Measurements from ENCODE around the gene CENPM.

Gene CENPM, protein sequence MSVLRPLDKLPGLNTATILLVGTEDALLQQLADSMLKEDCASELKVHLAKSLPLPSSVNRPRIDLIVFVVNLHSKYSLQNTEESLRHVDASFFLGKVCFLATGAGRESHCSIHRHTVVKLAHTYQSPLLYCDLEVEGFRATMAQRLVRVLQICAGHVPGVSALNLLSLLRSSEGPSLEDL

DNA sequence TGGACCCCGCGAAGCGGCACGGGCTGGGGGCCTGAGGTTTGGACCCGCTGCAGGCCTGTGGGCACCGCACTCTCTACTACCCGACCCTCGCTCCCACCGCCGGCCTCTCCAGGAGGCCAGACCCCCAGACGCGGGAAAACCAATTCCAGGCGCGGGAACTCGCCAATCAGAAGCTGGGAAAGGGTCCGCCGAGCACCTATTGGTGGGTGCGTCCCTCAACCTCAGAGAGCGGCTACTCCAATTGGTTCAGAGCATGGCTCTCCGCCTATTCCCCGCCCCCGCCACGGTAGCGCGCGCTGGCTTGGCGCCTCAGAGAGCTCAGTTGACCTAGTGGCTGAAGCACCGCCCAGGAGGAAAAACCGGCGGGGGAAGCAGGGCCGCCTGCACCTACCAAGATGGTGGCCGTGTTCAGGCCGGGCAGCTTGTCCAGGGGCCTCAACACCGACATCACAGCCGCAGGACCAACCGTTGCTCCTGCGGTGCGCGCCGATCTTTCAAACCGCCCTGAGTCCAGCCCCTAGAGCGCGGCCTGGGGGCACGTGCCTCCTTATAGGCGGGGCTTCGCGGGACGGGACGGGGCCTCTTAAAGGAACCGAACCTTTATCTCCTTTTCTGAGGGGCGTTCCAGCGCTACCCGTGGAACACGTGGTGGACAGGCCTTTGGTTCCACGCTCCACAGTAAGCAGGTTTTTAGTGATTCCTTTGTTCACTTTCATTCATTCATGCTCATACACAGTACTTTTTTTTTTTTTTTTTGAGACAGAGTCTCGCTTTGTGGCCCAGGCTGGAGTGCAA, at the start of gene CENPM:
Gene CENPM, minus strand, starts transcription at position 524 of the 795 bp plus-strand sequence. Its CDS starts 76 bp downstream, at position 448.
- DNase-seq, result peak; percentile 81

DNA sequence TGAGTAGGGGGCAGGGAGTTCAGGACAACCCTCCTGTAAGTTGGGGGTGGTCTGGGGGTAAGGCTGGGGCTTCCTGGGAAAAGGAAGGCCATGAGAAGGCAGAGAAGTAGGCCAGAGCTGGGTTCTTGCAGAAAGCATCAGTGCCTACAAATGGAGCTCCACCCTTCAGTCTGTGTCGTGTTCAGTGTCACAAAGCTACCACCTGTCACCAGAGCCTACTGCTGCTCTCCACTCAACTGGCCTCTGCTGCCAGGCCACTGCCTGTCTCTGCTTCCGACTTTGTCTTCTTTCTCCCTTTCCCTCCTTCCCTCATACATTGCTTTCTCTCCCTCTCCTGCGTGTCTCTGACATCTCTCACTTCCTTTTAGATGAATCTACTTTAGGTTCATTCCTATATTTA, 48.3 kb upstream of the CENPM start:
- no peak for DNase-seq

DNA sequence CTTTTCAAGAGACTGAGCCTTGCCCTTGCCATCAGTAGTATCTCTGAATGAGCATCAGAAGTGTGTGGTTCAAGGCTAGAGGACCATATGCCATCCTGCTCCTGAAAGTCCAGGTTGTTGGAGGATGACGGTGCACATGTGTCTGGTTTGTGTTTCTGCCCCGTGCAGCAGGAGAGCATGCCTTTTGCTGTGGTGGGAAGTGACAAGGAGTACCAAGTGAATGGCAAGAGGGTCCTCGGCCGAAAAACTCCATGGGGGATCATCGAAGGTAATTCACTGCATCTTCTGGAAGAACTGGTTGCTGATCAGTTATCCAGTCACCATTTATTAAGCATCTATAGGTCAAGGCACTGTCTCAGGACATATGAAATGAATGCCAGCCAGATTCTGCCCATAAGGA, 45.5 kb upstream of the CENPM start:
- DNase-seq, result no peak

DNA sequence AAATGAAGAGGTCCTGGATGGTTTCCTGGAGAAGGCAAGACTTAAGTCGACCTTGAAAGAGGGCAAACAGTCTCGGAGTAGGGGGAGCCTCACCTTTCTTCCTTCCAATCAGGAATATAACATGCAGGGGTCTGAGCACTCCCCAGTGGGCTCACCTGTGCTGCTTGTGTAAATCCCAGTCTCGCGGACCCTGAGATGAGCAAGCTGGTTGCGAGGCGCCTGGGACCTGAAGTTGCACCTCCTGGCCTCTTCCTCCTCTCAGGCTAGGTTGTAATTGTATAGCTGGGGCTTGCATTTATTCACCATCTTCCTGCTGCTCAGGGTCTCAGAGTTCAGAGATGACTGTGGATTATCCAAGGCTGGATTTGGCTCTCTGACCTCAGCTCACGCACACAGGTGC, 44.2 kb upstream of the CENPM start:
- DNase-seq, result no peak

DNA sequence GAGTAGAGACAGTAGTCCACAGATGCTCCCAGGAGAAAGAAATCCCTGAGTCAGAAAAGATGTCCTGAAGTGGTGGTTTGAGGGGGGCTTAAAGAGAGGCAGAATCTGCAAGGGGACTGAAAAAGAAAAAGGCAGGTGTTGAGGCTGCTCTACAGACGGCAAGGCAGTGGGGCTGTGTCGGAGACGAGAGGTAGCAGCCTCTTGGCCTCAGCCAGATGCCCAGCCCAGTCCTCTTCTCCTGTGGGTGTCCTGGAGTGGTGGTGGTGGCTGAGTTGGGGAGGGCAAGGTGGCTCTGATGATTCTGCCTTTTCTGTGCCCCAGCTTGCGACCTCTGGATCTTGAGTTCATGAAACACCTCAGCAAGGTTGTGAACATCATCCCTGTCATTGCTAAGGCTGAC, 42.3 kb upstream of the CENPM start:
- DNase-seq, result no peak

DNA sequence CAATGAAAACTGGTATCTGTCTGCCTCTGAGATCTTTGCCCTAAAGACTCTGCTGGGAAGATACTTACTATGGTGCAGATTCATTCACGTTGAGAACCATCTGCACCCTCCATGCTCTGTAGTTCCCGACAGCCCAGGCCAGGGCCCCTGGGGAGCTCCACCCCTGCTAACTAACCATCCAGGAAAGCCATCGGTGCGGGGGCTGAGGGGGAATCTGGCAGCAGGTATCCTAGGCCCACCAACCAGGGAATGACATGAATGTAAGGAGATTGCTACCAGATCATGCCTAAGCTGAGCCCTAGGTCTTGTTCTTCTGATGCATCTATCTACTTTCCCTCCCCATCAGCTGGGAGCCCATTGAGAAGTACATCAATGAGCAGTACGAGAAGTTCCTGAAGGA, 40.3 kb upstream of the CENPM start:
- DNase-seq, result no peak

DNA sequence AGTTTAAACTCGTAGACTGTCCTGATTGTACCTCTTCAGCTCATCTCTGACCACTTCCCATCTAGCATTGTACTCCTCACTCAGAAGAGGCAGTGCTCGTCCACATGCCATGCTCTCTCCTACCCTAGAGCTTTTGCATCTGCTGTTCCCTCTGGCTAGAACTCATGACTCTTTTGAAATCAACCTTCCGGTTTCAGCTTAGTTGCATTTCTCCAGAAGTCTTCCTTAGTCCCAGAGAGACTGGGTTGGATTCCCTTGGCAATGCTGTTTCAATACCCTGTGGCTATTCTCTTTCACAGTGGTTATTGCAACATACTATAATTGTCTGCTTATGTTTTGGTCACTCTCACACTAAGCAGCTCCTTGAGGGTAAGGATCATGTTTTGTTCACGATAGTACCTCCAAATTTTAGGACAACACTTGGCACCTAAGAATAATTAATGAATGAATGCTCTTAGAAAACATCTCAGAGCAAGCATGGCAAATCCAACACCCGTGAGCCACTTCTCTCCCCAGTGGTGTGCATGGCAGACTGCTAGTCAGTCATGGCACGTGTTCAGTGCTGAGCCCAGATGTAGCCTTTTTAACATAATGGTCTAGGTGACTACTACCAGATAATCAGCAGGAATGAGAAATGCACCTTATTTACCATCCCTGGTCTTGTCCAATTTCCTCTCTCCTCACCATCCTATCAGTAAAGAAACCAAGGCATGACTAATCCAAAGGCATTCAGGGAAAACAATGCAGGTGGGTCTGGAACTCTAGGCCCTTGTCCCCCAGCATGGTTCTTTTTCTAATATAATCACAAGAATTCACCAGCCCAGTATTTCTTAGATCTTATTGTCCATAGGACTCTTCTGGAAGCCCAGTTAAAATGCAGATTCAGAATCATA, 36.8 kb upstream of the CENPM start:
- DNase-seq, result no peak

DNA sequence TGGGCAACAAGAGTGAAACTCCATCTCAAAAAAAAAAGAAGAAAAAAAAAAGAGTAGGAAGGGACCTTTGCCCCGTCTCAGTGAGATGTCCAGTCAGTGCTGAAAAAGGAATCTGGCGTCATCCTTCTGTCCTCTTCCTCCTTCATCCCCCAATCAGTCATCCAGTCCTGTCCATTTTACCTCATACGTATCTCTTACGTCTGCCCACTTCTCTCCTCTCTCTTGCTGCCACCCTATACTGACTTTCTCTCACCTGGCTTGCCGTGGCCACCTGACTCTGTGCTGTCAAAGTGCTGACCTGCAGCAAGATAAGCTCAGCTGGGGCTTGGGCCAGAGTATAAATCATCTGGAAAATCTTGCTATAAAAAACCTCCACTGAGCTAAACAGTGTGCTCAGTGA, 35.9 kb upstream of the CENPM start:
- no peak for DNase-seq

DNA sequence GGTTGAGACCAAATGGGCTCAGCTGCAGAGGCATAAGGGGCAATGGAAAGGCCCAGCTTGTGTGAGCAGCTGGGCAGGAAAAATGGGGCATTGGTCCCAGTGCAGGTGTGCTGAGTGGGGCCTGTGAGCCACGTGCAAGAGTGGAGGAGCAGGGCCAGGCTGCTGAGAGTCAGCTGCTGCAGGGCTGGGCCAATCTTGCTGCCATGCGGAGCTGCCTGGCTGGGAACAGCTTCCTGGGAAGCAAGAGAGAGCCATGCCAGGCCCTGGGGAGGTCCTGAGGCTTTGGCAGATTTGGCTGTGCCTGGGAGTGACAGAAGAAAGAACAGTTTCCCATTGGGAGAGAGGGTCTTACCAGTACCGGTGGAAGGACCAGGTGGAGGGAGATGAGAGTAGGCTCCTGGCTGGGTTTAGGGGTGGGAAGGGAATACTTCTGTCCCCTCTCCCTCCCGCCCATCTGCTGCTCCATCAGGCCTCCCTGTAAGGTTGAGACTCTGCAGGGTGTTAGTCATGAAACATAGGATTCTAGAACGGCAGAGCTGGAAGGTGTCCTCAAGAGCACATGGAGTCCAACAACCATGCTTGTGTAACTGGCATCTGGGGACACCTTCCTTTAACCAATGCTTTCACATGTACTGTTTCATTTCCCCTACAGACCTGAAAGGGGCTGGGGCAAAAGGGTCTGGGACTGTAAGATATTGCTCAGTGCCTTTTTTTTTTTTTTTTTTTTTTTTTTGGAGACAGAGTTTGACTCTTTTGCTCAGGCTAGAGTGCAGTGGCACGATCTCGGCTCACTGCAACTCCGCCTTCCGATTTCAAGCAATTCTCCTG, 32.7 kb upstream of the CENPM start:
- no peak for DNase-seq

DNA sequence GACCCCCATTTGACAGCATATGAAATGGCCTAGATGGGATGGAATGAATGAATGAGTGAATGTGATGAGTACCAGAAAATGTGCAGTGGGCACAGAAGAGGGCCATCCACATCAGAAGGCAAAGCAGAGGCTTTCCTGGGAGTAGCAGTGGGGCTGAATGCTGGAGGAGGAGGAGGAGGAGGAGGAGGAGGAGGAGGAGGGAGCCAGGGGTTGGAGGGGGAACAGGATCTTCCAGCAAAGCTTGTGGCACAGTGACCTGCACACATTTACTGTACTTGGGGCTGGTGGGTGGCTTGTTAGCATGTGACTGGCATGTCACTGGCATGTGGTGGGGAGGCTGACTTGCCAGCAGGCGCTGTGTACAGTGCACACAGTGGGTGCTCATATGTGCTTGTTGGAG, 31.8 kb upstream of the CENPM start:
- no peak for DNase-seq

DNA sequence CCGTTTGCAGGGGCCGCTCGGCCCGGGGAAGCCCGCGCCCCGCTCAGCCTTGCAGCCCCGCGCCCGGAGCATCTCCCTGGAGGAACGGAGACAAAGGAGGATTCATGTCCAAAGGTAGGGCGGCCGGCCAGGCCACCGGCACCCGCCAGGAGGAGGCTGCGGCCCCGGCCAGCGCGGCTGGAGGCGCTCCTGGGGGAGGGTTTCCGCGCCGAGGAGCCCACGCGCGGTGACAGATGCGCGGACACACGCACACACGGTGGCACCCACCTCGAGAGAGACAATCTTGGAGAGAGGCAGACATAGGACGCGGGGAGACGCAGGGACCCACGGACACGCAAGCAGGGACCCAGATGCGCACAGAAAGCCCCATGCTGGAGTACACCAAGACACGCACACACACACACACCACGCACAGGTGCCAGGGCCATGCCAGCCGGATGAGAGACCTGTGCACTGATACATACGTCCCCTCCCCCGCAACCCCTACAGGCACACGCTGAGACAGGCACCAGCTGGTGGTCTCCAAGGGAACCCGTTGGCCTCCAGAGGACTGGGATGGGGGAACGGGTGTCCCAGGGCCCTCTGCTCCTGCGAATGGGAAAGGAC, 30.1 kb upstream of the CENPM start:
- no peak for DNase-seq

DNA sequence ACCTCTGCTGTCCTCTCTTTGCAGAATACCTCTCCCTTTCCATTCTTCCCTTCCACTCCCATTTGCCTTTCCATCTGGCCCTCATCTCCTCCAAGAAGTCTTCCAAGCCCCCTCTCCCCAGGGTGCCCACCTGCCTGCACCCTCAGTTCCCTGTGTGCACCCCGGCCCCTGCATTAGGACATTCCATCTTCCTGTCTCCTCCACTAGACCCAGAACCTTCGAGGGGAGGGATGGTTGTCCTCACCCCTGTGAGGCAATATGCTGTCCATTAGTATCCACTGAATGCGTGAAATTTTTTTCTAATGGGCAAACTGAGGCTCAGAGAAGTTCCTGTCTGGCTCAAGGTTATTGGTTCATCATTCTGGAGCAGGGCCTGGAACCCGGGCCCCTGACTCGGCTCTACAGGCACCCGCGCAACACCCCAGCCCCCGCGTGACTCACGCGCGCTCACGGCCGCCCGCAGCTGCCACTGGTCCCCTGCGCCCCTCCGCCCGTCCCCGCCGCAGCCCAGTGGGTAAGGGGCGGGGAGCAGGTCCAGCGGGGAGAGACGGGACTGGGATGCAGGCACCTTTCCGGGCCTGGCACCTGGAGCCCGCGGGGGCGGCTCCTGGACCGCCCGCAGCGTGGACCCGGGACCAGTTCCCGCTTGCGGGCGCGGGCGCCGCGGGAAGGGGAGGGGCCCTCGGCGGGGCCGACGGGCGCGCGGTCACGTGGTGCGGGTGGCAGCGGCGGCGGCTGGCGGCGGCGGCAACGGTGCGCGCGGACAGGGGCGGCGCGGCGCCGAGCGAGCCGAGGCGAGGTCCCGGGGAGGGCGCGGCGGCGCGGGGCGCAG, 29.3 kb upstream of the CENPM start:
- DNase-seq, result peak; percentile 21

DNA sequence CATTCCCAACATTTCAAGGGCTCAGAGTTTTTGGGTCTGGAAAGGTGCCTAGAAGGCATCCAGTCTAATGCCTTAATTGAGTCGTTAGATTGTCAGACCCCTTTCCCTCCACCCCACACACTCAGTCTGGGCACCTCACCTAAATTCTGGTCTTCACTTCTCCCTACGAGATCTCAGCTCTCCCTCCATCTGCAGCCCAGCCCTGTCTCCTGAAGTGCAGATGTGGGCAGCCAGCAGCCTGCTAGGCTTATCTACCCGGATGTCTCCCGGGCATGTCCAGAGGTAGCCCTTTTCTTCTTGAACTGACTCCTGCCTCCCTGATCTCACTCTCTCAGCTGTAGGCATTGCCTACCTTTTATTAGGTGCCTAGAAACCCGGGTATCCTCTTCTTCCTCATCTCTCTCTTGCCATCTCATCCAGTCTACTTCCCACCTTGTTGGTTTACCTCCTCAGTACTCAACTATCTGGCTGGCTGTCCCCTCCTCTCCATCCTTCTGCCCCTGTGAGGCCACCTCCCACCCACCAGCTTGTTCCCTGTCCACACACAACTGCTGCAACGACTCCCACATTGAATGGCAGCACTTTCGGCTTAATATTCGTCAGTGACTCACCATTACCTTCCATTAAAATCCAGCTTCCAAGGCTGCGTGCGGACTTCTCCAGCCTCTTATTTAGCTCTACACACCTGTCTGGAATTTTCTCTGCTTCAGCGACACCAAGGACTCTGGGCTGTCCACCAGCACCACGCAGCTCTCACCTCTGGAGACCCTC, 28.5 kb upstream of the CENPM start:
- DNase-seq, result no peak

DNA sequence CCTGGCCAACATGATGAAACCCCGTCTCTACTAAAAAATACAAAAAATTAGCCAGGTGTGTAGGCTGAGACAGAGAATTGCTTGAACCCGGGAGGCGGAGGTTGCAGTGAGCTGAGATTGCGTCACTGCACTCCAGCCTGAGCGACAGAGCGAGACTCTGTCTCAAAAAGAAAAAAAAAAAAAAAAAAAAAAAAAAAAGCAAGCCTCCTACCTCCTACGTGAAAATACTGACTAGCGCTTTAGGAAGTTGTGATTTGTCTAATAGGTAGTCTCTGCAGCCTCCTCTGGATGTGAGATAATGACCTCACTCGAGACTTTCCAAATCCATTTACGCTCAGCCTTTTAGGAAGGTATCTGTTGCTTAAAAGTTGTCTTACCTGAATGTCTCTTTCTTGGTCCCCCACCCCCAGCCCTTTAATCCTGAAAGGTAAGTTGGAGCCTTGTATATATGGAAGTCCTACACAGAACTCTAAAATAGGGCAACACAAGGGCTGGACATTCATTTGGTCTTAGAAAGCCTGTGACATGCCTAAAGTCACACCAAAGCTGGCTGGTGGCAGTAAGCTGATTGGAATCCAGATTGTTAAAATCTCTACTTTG, 27.8 kb upstream of the CENPM start:
- no peak for DNase-seq

DNA sequence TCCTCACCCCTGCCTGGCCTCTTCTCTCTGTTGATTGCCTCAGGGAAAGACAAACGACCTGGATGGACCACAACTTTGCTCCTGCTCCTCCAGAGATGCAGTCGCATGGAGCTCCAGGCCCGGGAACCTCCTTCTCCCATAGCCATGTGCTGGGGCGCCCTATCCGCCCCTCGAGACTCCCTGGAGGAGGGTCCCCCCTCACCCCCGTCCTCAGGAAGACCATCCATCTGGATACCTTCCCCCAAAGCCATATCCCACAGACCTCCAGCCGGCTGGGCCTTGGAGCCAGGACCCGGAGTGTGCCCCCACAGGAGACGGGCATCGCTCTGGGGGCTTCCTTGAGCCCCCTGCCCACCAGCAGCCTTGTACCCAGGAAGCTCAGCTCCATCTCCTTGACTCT, 24.5 kb upstream of the CENPM start:
- DNase-seq, result no peak

DNA sequence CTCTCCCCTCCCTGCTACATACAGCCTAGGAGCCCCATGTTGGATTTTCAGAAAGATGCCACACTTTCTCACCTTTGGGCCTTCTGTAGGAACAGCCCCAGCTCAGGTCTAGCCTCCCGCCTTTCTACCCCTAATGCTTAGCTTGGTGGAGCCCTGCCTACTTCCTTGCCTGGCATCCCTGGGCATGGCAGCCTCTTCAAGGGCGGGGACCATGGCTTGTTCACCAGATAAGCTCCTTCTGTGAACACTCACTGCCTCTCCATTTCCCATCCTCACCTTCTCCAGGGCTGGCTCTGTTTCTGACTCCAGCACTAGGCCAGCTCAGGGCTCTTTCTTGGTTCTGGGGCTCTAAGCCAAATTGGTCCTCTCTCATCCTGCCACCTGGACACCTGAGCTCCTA, 23.6 kb upstream of the CENPM start:
- DNase-seq, result no peak

DNA sequence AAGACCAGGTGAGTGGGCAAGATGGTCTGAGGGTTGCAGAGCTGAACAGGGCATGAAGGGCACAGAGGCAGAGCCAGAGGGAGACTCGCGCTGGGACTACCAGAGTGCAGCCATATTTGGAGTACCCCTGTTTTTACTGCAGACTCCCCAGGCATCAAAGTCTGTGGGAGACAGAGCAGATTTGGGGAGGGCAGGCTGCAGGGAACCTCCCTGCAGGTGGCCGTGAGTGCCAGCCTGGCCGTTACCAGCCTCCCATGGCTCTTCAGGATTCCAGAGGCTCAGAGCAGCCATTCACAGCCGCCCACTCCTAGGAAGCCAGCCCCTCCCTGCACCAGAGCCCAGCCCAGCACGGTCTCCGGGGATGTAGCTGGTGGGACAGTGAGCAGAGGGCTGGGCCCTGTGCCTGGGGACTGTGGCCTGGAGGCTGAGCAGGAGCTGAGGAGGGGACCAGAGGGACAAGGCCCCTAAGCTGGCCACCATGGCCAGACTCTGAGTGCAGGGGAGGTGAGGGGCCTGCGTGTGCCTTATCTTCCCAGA, 22.2 kb upstream of the CENPM start, which contains the start of gene SEPTIN3:
Gene SEPTIN3, plus strand, starts transcription at position 334 of the 537 bp plus-strand sequence. CDS start 2,050 bp downstream, outside the sequence.
- no peak for DNase-seq

DNA sequence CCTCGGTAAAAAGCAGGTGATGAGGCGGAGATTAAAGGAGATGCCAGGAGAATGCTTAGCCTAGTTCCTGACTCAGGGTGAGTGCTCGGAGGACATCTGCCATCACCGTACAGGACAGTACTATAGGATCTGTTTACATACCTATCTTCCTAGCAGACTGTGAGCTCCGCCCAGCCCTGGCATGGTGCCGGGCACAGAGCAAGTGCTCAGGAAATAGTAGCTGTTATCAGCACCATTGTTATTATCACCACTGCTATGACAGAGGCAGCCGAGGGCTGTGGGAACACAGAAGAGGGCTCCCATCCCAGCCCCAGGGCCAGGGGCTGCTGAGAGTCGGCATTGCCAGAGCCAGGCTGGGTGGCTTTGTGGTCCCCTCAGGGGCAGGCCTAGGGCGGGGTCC, 21.6 kb upstream of the CENPM start:
- DNase-seq, result no peak

DNA sequence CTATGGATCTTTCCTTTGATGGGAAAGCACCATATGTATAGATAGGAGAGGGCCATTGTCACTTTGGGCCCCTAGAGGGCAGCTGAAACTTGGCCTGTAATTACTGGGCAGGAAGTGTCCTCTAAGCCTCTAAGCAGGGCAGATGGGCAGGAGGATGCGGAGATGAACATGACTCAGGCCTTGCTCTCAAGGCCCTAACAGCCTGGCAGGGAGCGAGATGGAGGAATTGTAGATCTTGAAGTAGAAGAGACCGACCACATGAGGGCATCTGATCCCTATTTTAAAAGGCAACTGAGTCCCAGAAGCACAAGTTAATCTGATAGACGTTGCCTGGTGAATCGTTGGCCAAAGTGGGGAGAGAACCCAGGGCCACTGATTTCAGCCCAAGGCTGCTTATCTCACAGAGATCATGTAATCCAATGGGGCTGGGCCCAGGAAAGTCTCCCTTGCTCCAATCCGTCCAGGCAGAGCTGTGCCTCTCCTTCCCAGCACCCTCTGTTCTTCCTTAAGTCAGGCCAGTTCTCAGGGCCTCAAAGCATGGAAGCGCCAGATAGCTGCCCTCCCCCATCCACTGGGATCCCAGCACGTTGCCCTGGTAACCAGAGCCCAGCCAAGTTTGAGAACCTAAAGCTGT, 19.8 kb upstream of the CENPM start:
- peak; percentile 16 for DNase-seq

All from activated gamma-delta T cell treated with Interleukin-2 at 50 U/mL for 16 hours (primary cell).